H1 (cell line): Measurements from ENCODE around the gene PRICKLE3.

Experiments
- CHD1 ChIP-seq: IDR thresholded peaks from 2 replicates; pipeline ENCODE4 v1.6.1; 2012; ENCODE audit warnings: low read depth, low read length, improper control_type of control experiment
- CREB1 ChIP-seq: IDR thresholded peaks from 2 replicates; pipeline ENCODE4 v1.6.1; 2012; ENCODE audit warnings: inconsistent platforms
- EP300 ChIP-seq, 2 experiments: IDR thresholded peaks; 1 replicate in 1 of 2; 2 replicates in 1 of 2; pipeline ENCODE4 v1.6.1; 2011 to 2012; ENCODE audit warnings: low read depth in 2 of 2, low read length in 2 of 2, mild to moderate bottlenecking in 2 of 2, borderline replicate concordance in 1 of 2, inconsistent platforms in 1 of 2, moderate library complexity in 1 of 2
- EZH2 ChIP-seq: fragments of 200-600 bp; sonication (generic); IDR thresholded peaks from 2 replicates; pipeline ENCODE4 v1.7.1; 2012; ENCODE audit warnings: low read depth, mild to moderate bottlenecking, moderate library complexity, low read length, inconsistent platforms; ENCODE audit not compliant: severe bottlenecking
- JUND ChIP-seq: IDR thresholded peaks from 2 replicates; pipeline ENCODE4 v1.6.1; 2011; ENCODE audit warnings: mild to moderate bottlenecking, improper control_type of control experiment, low read length
- KDM1A ChIP-seq: fragments of 200-600, 300-600 bp; sonication (generic); IDR thresholded peaks from 2 replicates; pipeline ENCODE4 v1.7.1; 2016; ENCODE audit warnings: mild to moderate bottlenecking, low read length, borderline replicate concordance
- POLR2AphosphoS5 ChIP-seq: IDR thresholded peaks from 2 replicates; pipeline ENCODE4 v1.6.1; 2011; ENCODE audit warnings: low read depth, low read length
- RAD21 ChIP-seq, 2 experiments: IDR thresholded peaks in 1 of 2; conservative IDR thresholded peaks in 1 of 2; 2 replicates each; pipeline ENCODE4 v1.6.1; 2011; ENCODE audit warnings: low read depth in 2 of 2, low read length in 2 of 2, improper control_type of control experiment in 1 of 2, inconsistent platforms in 1 of 2, mild to moderate bottlenecking in 1 of 2, moderate library complexity in 1 of 2
- RXRA ChIP-seq: IDR thresholded peaks from 2 replicates; pipeline ENCODE4 v1.6.1; 2011; ENCODE audit warnings: low read depth, mild to moderate bottlenecking, low read length, moderate library complexity; ENCODE audit not compliant: insufficient read depth
- TAF1 ChIP-seq: IDR thresholded peaks from 2 replicates; pipeline ENCODE4 v1.6.1; 2011; ENCODE audit warnings: mild to moderate bottlenecking, low read depth, low read length
- TF ChIP-seq, protein P1 (sequence below), 3 experiments: IDR thresholded peaks; 1 replicate in 2 of 3; 2 replicates in 1 of 3; pipeline versions ENCODE4 v1.5.1 to v1.6.1; 2011; ENCODE audit warnings: low read length in 3 of 3, mild to moderate bottlenecking in 3 of 3, inconsistent platforms in 2 of 3, low read depth in 1 of 3, moderate library complexity in 1 of 3; ENCODE audit not compliant: insufficient read depth in 1 of 3; ENCODE audit errors: control extremely low read depth in 1 of 3

DNA sequence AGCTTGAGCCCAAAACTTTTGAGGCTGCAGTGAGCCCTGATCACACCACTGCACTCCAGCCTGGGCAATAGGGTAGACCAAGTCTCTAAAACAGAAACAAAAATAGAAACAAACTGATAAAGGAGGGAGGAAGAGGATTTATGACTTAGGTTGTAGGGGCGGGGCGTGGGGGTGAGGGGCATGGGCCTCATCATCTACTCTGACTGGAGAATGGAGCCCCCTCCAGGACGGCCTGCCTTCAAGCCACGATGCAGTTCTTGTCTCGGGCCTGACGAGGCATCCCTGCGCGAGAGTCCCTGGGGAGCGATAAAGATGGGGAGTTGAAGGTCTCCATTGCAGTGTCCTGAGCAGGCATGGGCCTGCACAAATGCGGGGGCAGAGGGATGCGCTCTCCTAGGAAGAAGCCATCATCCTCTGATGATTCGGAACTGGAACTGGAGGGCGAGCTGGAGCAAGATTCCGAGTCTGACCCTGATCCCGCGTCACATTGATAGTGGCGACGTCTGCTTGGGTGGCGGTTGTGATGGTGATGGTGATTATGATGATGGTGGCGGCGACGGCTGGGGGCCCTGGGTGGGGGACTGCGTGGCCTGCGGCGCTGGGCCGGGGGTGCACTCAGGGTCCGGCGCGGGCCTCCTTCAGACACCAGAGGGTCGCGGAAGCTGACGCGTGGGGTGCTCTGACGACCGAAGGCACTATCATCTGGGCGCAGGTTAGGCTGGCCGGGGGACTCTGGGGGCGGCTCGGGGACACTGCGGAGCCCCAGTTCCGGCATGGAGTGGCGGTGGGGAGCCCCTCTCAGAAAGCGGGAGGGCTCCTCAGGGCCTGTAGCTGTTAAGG lies 10.5 kb downstream of the PRICKLE3 start:
- TF ChIP-seq, protein P1, sequence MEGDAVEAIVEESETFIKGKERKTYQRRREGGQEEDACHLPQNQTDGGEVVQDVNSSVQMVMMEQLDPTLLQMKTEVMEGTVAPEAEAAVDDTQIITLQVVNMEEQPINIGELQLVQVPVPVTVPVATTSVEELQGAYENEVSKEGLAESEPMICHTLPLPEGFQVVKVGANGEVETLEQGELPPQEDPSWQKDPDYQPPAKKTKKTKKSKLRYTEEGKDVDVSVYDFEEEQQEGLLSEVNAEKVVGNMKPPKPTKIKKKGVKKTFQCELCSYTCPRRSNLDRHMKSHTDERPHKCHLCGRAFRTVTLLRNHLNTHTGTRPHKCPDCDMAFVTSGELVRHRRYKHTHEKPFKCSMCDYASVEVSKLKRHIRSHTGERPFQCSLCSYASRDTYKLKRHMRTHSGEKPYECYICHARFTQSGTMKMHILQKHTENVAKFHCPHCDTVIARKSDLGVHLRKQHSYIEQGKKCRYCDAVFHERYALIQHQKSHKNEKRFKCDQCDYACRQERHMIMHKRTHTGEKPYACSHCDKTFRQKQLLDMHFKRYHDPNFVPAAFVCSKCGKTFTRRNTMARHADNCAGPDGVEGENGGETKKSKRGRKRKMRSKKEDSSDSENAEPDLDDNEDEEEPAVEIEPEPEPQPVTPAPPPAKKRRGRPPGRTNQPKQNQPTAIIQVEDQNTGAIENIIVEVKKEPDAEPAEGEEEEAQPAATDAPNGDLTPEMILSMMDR (IDR thresholded peaks at IDR 0.05; ENCODE audit: control extremely low read depth in 1 of 3, insufficient read depth in 1 of 3, low read depth in 1 of 3, low read length in 3 of 3), result no peak; a peak in 1 of 4 replicates
- TF ChIP-seq JUND (no peak), POLR2AphosphoS5 (no peak), TAF1 (no peak), RAD21 (IDR thresholded peaks at IDR 0.05 in 1 of 2, conservative IDR thresholded peaks at IDR 0.05 in 1 of 2; ENCODE audit: low read depth in 2 of 2, low read length in 2 of 2) (no peak), RXRA (no peak), EP300 (IDR thresholded peaks at IDR 0.05; ENCODE audit: borderline replicate concordance in 1 of 2, low read depth in 2 of 2, low read length in 2 of 2) (no peak), CREB1 (no peak), EZH2 (no peak), CHD1 (no peak), KDM1A (no peak)
